Measurements from ENCODE around the gene NELFB.

Gene NELFB

GRCh38 chr9:137302118-137302448 lies 47.0 kb downstream of the NELFB start, which contains the start of gene NRARP:
NRARP (minus strand) TSS chr9:137302271; CDS start chr9:137301928, 343 bp downstream.
- Histone ChIP-seq H3K4me1 (peaks cover 4 to 78% (median 47%) of the 10 kb centered on the region in 4 donors), H3K9me3 (no peaks in the 10 kb centered on the region), H3K36me3 (no peaks in the 10 kb centered on the region), H3K4me3 (peak within 1 kb of the TSS; percentile 40 to 49), H3K27ac (peak within 1 kb of the TSS; percentile 35 to 38), H3K27me3 (peaks cover 10 to 93% of the 10 kb centered on the region in 2 donors)
- intact Hi-C loops (cut with DNase I; ENCODE audit: low total_unique reads): no loop called here
- DNase-seq: peak; percentile 79 to 83
- no peak for TF ChIP-seq CTCF (IDR thresholded peaks at IDR 0.05)

GRCh38 chr9:137302449-137303150 lies 47.5 kb downstream of the NELFB start:
- H3K27ac ChIP-seq: peak overlapping the region; percentile 35 to 38
- no peaks in the 10 kb centered on the region for H3K9me3 ChIP-seq
- intact Hi-C loops (cut with DNase I; ENCODE audit: low total_unique reads): no loop called here
- H3K36me3 ChIP-seq: no peaks in the 10 kb centered on the region
- TF ChIP-seq CTCF (IDR thresholded peaks at IDR 0.05): peak in 1 of 2 experiments; percentile 22
- H3K4me3 ChIP-seq: peak overlapping the region; percentile 38 to 41
- H3K27me3 ChIP-seq: peaks cover 10 to 93% of the 10 kb centered on the region in 2 donors
- H3K4me1 ChIP-seq: peaks cover 4 to 83% (median 49%) of the 10 kb centered on the region in 4 donors
- DNase-seq: peak in 1 of 2 donors; percentile 69

GRCh38 chr9:137303151-137303892 lies 48.2 kb downstream of the NELFB start:
- H3K9me3 ChIP-seq: no peaks in the 10 kb centered on the region
- H3K36me3 ChIP-seq: no peaks in the 10 kb centered on the region
- peak in 1 of 2 donors; percentile 64 for DNase-seq
- H3K27me3 ChIP-seq: peaks cover 10 to 93% of the 10 kb centered on the region in 2 donors
- H3K4me3 ChIP-seq: peak overlapping the region in 1 of 2 donors; percentile 41
- H3K27ac ChIP-seq: peak overlapping the region; percentile 35 to 38
- intact Hi-C loops (cut with DNase I; ENCODE audit: low total_unique reads): no loop called here
- no peak for TF ChIP-seq CTCF (IDR thresholded peaks at IDR 0.05)
- H3K4me1 ChIP-seq: peaks cover 4 to 82% (median 49%) of the 10 kb centered on the region in 4 donors

- Histone ChIP-seq H3K4me1 (peaks cover 4 to 77% (median 46%) of the 10 kb centered on the region in 4 donors), H3K36me3 (no peaks in the 10 kb centered on the region), H3K27me3 (peaks cover 8 to 92% of the 10 kb centered on the region in 2 donors), H3K9me3 (no peaks in the 10 kb centered on the region), H3K4me3 (no peak overlapping the region), H3K27ac (no peak overlapping the region)
- intact Hi-C loops (cut with DNase I; ENCODE audit: low total_unique reads): no loop called here
- TF ChIP-seq CTCF (IDR thresholded peaks at IDR 0.05): no peak
- DNase-seq: no peak
Observed at GRCh38 chr9:137303893-137304382, 48.8 kb downstream of the NELFB start.

GRCh38 chr9:137304383-137305059 lies 49.4 kb downstream of the NELFB start:
- no peaks in the 10 kb centered on the region for H3K36me3 ChIP-seq
- intact Hi-C loops (cut with DNase I; ENCODE audit: low total_unique reads): no loop called here
- peak in 1 of 2 donors; percentile 62 for DNase-seq
- peaks cover 5 to 87% of the 10 kb centered on the region in 2 donors for H3K27me3 ChIP-seq
- H3K4me3 ChIP-seq: peak overlapping the region in 1 of 2 donors; percentile 33
- no peaks in the 10 kb centered on the region for H3K9me3 ChIP-seq
- H3K27ac ChIP-seq: peak overlapping the region in 1 of 2 donors; percentile 24
- H3K4me1 ChIP-seq: peaks cover 4 to 73% (median 45%) of the 10 kb centered on the region in 4 donors
- TF ChIP-seq CTCF (IDR thresholded peaks at IDR 0.05): no peak
